Activated naive CD8-positive, alpha-beta T cell treated with anti-CD3 and anti-CD28 coated beads for 36 hours (primary cell): ENCODE measurements around the gene RASSF7. TPM values are rescaled to one million over a fixed set of nuclear protein-coding genes. Genes with fewer than 3 reads are reported as not detected.

Experiments used
- DNase-seq: peaks from one replicate; pipeline ENCODE4 v3.0.0; 2021
- H3K27ac Mint-ChIP-seq: one replicate; pipeline ENCODE4 v1.8.0; 2022; ENCODE audit warnings: mild to moderate bottlenecking, moderate library complexity, mixed read lengths
- H3K27me3 Mint-ChIP-seq: one replicate; pipeline ENCODE4 v1.8.0; 2022; ENCODE audit warnings: mild to moderate bottlenecking, mixed read lengths
- H3K36me3 Mint-ChIP-seq: one replicate; pipeline ENCODE4 v1.8.0; 2021; ENCODE audit warnings: mild to moderate bottlenecking, mixed read lengths
- H3K4me1 Mint-ChIP-seq: one replicate; pipeline ENCODE4 v1.8.0; 2021; ENCODE audit warnings: mixed read lengths
- H3K4me3 Mint-ChIP-seq: one replicate; pipeline ENCODE4 v1.8.0; 2022; ENCODE audit warnings: mild to moderate bottlenecking, moderate library complexity, mixed read lengths
- H3K9me3 Mint-ChIP-seq: one replicate; pipeline ENCODE4 v1.8.0; 2022; ENCODE audit warnings: mixed read lengths
- total RNA-seq, 2 experiments: library from RNA; stranded (reverse); gene quantifications; one replicate each; pipeline ENCODE4 v1.2.3, GENCODE V29; 2021

The RASSF7 gene
- total RNA-seq, 2 experiments from 2014 or later: 9.8 to 11.5 TPM

GRCh38 chr11:596374-596773 is 35.6 kb downstream of the RASSF7 start:
- H3K4me1 Mint-ChIP-seq: no peaks in the 10 kb centered on the region
- H3K9me3 Mint-ChIP-seq: no peaks in the 10 kb centered on the region
- H3K27ac Mint-ChIP-seq: no peak overlapping the region
- no peaks in the 10 kb centered on the region for H3K27me3 Mint-ChIP-seq
- H3K4me3 Mint-ChIP-seq: no peak overlapping the region
- DNase-seq: no peak
- peaks cover 24% of the 10 kb centered on the region for H3K36me3 Mint-ChIP-seq

- Mint-ChIP-seq H3K27me3 (no peaks in the 10 kb centered on the region), H3K4me1 (no peaks in the 10 kb centered on the region), H3K4me3 (no peak overlapping the region), H3K36me3 (peaks cover 26% of the 10 kb centered on the region), H3K9me3 (no peaks in the 10 kb centered on the region), H3K27ac (no peak overlapping the region)
- DNase-seq: no peak
Measured at GRCh38 chr11:597166-597725, 36.5 kb downstream of the RASSF7 start.

- Mint-ChIP-seq H3K27me3 (no peaks in the 10 kb centered on the region), H3K4me1 (no peaks in the 10 kb centered on the region), H3K27ac (no peak overlapping the region), H3K36me3 (peaks cover 21% of the 10 kb centered on the region), H3K9me3 (no peaks in the 10 kb centered on the region), H3K4me3 (no peak overlapping the region)
- DNase-seq: no peak
Measured at GRCh38 chr11:598005-598680, 37.4 kb downstream of the RASSF7 start.

GRCh38 chr11:601573-602245 is 40.9 kb downstream of the RASSF7 start:
- H3K4me3 Mint-ChIP-seq: no peak overlapping the region
- H3K4me1 Mint-ChIP-seq: peaks cover 2% of the 10 kb centered on the region
- H3K9me3 Mint-ChIP-seq: no peaks in the 10 kb centered on the region
- H3K27ac Mint-ChIP-seq: no peak overlapping the region
- no peaks in the 10 kb centered on the region for H3K27me3 Mint-ChIP-seq
- no peak for DNase-seq
- peaks cover 11% of the 10 kb centered on the region for H3K36me3 Mint-ChIP-seq

- H3K27me3 Mint-ChIP-seq: no peaks in the 10 kb centered on the region
- H3K36me3 Mint-ChIP-seq: peaks cover 8% of the 10 kb centered on the region
- H3K9me3 Mint-ChIP-seq: no peaks in the 10 kb centered on the region
- no peak overlapping the region for H3K4me3 Mint-ChIP-seq
- H3K4me1 Mint-ChIP-seq: peaks cover 4% of the 10 kb centered on the region
- DNase-seq: no peak
- no peak overlapping the region for H3K27ac Mint-ChIP-seq
Measured at GRCh38 chr11:603154-603553, 42.4 kb downstream of the RASSF7 start.

GRCh38 chr11:605286-606129 is 44.7 kb downstream of the RASSF7 start:
- peaks cover 8% of the 10 kb centered on the region for H3K36me3 Mint-ChIP-seq
- no peak overlapping the region for H3K27ac Mint-ChIP-seq
- no peaks in the 10 kb centered on the region for H3K27me3 Mint-ChIP-seq

GRCh38 chr11:606245-606644 is 45.5 kb downstream of the RASSF7 start:
- peaks cover 4% of the 10 kb centered on the region for H3K4me1 Mint-ChIP-seq

More at GRCh38 chr11:605286-606129, 44.7 kb downstream of the RASSF7 start:
- DNase-seq: no peak
- Mint-ChIP-seq H3K4me1 (peaks cover 4% of the 10 kb centered on the region), H3K4me3 (no peak overlapping the region), H3K9me3 (no peaks in the 10 kb centered on the region)

GRCh38 chr11:607020-607780 is 46.4 kb downstream of the RASSF7 start:
- H3K4me3 Mint-ChIP-seq: no peak overlapping the region
- no peaks in the 10 kb centered on the region for H3K9me3 Mint-ChIP-seq
- H3K27ac Mint-ChIP-seq: peak overlapping the region; percentile 38
- peaks cover 8% of the 10 kb centered on the region for H3K36me3 Mint-ChIP-seq
- no peak for DNase-seq
- peaks cover 4% of the 10 kb centered on the region for H3K4me1 Mint-ChIP-seq
- no peaks in the 10 kb centered on the region for H3K27me3 Mint-ChIP-seq

More at GRCh38 chr11:606245-606644, 45.5 kb downstream of the RASSF7 start:
- H3K27me3 Mint-ChIP-seq: no peaks in the 10 kb centered on the region
- no peak overlapping the region for H3K27ac Mint-ChIP-seq
- H3K9me3 Mint-ChIP-seq: no peaks in the 10 kb centered on the region
- no peak overlapping the region for H3K4me3 Mint-ChIP-seq
- DNase-seq: no peak
- H3K36me3 Mint-ChIP-seq: peaks cover 12% of the 10 kb centered on the region

- Mint-ChIP-seq H3K27ac (no peak overlapping the region), H3K36me3 (peaks cover 8% of the 10 kb centered on the region), H3K9me3 (no peaks in the 10 kb centered on the region), H3K27me3 (no peaks in the 10 kb centered on the region), H3K4me1 (peaks cover 4% of the 10 kb centered on the region), H3K4me3 (no peak overlapping the region)
- DNase-seq: no peak
Measured at GRCh38 chr11:607971-608659, 47.3 kb downstream of the RASSF7 start.

GRCh38 chr11:608791-609251 is 48.1 kb downstream of the RASSF7 start:
- H3K27ac Mint-ChIP-seq: no peak overlapping the region
- DNase-seq: no peak
- H3K9me3 Mint-ChIP-seq: no peaks in the 10 kb centered on the region
- no peaks in the 10 kb centered on the region for H3K27me3 Mint-ChIP-seq
- H3K36me3 Mint-ChIP-seq: peaks cover 8% of the 10 kb centered on the region
- no peak overlapping the region for H3K4me3 Mint-ChIP-seq
- H3K4me1 Mint-ChIP-seq: peaks cover 6% of the 10 kb centered on the region

- Mint-ChIP-seq H3K4me1 (peaks cover 10% of the 10 kb centered on the region), H3K9me3 (no peaks in the 10 kb centered on the region), H3K4me3 (no peak overlapping the region), H3K27ac (no peak overlapping the region), H3K27me3 (no peaks in the 10 kb centered on the region), H3K36me3 (peaks cover 11% of the 10 kb centered on the region)
- DNase-seq: no peak
Measured at GRCh38 chr11:609341-609811, 48.6 kb downstream of the RASSF7 start.

- peak overlapping the region; percentile 52 for H3K27ac Mint-ChIP-seq
- no peak overlapping the region for H3K4me3 Mint-ChIP-seq
- H3K4me1 Mint-ChIP-seq: peaks cover 12% of the 10 kb centered on the region
- DNase-seq: no peak
- H3K36me3 Mint-ChIP-seq: peaks cover 11% of the 10 kb centered on the region
- no peaks in the 10 kb centered on the region for H3K27me3 Mint-ChIP-seq
- no peaks in the 10 kb centered on the region for H3K9me3 Mint-ChIP-seq
Measured at GRCh38 chr11:610146-610801, 49.5 kb downstream of the RASSF7 start.
